PC-9 (cell line): ENCODE measurements around the gene GCHFR.

ENCODE experiments used
- EZH2 ChIP-seq: fragments of 200-600 bp; sonication (generic); IDR thresholded peaks from 2 replicates; pipeline ENCODE4 v1.8.0; 2017; ENCODE audit warnings: antibody characterized with exemption, low read depth
- TF ChIP-seq, protein P1 (sequence below): fragments of 200-600 bp; sonication (generic); conservative IDR thresholded peaks from 2 replicates; pipeline ENCODE4 v1.6.1; 2017; ENCODE audit warnings: mixed run types, antibody characterized with exemption, mild to moderate bottlenecking, moderate library complexity

DNA sequence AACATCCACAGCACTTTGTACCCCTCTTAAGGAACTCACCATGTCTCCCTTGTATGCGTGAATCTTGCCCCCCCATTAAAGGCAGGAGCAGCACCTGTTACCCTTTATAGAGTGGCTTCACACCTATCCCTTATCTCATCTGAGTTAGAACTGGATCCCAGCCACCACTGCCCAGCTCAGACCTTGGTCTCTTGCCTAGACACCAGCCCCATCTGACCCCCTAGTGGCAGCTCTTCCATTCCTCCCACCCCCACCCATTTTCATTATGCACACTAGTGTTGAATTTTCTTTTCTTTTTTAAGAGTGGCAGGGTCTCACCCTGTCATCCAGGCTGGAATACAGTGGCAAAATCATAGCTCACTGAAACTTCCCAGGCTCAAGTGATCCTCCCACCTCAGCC, 39.8 kb downstream of the GCHFR start:
- TF ChIP-seq, protein P1, sequence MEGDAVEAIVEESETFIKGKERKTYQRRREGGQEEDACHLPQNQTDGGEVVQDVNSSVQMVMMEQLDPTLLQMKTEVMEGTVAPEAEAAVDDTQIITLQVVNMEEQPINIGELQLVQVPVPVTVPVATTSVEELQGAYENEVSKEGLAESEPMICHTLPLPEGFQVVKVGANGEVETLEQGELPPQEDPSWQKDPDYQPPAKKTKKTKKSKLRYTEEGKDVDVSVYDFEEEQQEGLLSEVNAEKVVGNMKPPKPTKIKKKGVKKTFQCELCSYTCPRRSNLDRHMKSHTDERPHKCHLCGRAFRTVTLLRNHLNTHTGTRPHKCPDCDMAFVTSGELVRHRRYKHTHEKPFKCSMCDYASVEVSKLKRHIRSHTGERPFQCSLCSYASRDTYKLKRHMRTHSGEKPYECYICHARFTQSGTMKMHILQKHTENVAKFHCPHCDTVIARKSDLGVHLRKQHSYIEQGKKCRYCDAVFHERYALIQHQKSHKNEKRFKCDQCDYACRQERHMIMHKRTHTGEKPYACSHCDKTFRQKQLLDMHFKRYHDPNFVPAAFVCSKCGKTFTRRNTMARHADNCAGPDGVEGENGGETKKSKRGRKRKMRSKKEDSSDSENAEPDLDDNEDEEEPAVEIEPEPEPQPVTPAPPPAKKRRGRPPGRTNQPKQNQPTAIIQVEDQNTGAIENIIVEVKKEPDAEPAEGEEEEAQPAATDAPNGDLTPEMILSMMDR: no peak
- TF ChIP-seq EZH2: no peak
